Left renal cortex interstitium (tissue), 4 donors: ENCODE data around the gene WDR43. TPM values are rescaled to one million over a fixed set of nuclear protein-coding genes. Genes with fewer than 3 reads are reported as not detected.

ENCODE experiments used
- DNase-seq, 4 donors: peaks; one replicate each; pipeline ENCODE4 v3.0.0-alpha.2; 2013; ENCODE audit warnings: low read depth in 4 of 4, low spot score in 2 of 4, missing footprints in 1 of 4
- polyA plus RNA-seq, 4 donors: library from polyadenylated mRNA; unstranded; fragments of 120-200 nt; gene quantifications; one replicate each; pipeline ENCODE4 v1.2.1, GENCODE V29; 2013; ENCODE audit not compliant: insufficient read length in 4 of 4

The WDR43 gene
- polyA plus RNA-seq, 4 donors, result 44.0 to 59.2 (median 46.9) TPM

DNA sequence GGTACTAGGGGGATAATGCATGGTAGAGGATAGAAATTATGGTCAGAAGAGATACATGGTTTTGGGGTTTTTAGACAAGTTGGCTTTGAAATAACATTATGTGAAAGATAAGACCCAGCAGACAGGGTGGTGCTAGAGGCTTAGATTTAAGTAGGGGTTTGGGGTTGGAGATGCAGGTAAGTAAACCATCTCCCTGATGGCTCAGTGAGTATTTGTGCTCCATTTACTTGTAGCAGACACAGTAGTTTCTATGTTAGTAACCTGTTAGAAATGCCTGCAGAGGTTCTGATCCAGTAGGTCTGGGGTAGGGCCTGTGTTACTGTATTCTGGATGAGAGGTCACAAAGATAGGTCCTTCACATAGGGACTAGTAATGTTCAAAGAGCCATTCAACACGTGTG, 13.7 kb downstream of the WDR43 start:
- no peak for DNase-seq

DNA sequence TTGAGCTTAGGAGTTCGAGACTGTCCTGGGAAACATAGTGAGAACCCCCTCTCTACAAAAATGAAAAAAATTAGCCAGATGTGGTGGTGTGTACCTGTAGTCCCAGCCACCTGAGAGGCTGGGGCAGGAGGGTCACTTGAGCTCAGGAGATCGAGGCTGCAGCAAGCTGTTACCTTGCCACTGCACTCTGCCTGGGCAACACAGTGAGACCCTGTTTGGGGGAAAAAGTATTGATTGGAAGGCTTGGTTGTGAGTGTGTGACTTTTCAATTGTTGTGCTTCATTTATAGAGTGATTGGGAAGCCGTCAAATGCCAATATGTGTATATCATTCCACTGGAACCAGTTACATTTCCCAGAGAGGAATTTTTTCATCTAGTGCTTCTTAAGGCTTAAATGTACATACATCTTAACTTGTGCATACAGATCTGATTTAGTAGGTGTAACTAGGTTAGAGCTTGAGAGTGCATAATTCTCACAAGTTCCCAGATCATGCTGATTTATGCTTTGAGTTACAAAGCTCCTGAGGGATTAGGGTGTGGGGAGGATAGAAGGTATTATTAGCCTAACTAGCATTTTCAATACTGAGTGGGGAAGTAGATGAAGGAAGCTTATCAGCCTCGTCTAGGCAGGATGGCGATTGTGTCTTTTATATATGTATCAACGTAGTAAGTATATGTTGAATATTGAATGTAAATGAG, 15.3 kb downstream of the WDR43 start:
- DNase-seq, result no peak

DNA sequence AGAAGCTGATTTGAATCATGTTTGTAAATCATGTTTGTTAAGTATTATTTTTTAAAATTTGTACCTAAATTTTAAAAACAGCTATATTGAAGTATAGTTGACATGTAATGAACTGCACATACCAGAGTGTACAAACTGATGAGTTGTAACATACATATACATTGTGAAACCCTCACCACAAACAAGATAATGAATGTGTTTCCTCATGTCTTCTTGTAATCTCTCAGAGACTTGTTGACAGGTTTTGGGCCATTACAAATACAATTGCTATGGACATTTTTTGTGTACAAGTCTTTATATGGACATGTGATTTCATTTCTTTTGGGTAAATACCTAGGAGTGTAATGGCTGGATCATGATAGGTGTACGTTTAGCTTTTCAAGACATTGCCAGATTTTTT, 21.5 kb downstream of the WDR43 start:
- DNase-seq, result no peak

DNA sequence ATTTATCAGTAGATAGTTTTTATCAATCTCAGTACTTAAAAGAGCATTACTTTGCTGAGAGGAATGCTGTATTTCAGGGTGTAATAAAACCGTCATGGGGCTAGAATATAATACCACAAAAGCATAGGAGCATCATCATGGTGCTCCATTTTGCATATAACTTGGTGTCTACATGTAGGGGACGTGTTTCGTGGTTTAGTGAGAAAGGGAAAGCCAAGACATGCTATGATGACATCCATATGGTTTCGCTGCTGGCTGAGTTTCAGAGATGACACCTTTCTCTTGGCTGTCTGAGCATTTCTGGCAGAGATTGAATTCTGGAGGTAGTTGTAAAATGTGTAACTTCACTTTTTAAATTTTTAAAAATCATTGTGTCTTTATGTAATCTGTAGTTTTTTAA, 32.4 kb downstream of the WDR43 start:
- no peak for DNase-seq

DNA sequence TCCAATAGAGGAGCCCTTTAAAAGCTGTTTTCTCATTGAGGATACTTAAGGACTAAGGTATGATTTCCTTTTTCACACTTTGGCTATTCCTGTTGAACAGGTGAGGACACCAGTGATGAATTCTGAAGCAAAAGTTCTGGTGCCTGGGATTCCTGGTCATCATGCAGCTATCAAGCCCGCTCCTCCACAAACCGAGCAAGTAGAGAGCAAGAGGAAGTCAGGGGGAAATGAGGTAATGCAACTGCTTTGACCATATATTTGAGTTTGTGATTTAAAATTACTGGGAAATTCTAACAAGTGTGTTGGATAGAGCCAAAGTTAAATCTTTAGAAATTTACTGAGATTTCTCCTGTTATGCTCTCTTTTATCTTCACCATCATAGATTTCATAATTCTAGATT, 33.0 kb downstream of the WDR43 start:
- no peak for DNase-seq

DNA sequence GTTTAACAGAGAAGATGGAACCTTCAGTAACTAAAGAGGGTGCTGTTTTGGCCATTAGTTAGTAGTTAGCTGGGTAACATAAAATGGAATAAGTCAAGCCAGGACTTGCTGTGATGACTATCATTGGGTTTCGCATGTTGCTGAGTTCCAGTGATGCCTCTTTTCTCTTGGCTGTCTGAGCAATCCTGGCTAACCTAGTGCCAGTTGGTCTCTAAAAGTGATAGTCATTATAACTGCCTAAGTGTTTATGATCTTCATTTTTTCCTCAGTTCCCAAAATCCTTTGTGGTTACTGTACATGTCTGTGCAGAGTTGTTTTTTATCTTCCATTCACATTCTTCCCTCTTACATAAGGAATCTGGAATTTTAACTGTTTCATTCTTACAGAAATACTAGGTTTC, 33.4 kb downstream of the WDR43 start:
- DNase-seq, result no peak

DNA sequence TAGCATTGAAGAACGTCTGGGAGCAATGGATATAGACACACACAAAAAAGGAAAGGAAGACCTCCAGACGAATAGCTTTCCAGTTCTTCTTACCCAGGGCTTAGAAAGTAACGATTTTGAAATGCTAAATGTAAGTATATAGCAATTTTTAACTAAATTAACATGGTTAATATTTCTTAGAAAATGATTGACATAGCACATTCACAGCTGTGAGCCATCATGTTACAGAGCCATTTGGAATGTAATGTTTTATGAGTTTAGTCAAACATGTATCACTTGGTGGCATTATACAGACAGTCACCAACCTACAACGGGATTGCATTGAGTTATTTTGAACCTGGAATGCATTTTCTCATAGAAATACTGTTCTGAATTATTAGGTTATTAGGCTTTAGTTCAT, 35.1 kb downstream of the WDR43 start:
- DNase-seq, result no peak

DNA sequence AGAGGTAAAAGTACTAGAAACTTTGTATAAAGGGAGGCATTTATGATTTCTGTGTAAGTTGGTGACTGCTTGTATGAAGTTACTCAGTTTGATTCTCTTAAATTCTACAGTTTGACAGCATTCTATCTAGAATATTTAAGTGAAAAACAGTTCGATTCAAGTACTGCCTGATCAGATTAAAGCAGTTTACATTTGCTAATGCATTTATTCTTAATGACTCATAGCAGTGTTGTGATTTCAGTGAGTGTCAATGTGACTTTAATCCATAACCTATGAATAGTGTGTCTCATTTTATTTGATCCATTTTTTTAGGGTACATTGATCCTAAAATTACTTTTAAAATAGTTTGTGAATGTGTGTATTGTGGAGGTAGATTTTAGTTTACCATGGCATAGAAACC, 35.7 kb downstream of the WDR43 start:
- no peak for DNase-seq

DNA sequence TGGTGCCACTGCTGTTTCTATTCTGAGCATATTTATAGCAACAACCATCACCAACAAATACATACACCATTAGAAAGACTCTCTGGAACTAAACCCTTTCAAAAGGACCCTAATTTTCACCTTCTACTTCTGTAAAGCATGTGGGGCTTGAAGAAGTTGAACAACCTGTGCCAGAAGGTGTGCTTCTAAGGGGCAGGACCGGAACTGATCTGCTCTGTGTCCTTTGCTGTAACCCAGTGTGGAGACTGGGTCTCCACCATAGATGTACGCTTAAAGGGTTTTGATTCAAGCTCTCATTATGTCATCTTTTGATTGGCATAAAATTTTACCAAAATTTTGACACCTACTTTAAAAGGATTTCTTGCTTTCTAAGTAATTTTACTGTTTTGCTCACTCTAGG, 40.3 kb downstream of the WDR43 start:
- DNase-seq, result no peak

DNA sequence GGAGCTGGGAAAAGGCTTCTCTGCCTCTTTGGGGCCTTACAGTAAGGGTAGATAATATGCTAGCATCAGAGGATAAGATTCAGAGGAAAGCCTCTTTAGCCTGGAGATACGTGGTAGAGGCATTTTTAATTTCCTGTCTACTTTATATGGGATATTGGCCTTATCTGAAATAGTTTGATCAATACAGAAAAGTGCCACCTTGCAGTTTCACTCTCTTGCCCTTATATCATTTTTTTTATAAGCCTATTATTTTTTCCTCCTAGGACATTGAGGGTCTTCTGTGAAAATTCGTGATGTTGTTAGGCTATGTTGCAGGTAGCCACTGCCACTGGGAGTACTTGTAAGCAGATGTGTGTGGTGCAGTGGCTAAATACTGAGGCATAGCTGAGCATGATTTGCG, 46.5 kb downstream of the WDR43 start:
- DNase-seq, result no peak

DNA sequence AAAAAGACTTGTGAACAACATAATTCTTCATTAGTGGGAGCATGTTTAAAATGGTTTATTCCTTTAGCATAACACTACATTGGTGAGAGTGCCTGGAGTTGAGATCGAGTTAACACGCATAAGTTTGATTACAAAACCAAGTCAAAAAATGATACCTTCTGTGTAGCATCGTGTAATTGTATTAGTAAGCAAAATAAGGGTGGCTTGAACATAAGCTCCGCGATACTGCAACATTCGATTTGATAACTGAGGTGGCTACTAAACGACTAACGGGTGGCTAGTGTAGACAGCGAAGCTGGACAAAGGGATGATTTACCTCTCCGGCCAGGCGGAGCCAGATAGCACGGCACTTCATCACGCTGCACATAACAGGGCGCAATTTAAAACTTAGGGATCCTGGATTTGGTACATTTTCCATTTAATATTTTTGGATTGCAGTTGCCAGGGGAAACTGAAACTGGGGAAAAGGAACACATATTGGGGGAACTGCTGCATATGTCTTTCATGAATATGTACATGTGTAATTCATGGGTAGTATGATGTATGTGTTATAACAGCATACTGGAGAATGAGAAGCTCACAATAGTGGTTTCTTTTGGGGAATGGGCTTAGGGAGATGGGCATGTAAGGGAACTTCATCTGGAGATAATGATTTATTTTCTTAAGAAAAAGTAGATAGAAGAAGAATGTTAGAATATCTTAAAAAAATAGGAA, 50.2 kb downstream of the WDR43 start:
- no peak for DNase-seq

DNA sequence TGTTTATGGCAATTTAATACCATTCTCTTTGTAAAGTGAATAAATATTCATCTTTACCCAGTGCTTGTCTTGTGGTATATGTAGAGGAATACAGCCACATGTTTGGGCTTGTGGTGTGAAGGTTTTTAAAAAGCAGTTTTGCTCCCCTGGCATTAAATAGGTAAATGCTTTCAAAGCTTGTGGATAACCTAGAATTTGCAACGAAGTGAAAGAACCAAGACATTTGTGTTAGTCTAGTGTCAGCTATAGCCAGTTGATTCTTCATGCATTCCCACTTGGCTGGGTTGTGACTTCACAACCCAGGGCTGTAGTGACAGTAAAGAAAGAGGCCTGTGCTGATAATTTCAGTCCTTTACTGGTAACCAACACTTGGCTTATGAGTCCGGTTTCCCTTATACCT, 53.7 kb downstream of the WDR43 start:
- DNase-seq, result no peak

DNA sequence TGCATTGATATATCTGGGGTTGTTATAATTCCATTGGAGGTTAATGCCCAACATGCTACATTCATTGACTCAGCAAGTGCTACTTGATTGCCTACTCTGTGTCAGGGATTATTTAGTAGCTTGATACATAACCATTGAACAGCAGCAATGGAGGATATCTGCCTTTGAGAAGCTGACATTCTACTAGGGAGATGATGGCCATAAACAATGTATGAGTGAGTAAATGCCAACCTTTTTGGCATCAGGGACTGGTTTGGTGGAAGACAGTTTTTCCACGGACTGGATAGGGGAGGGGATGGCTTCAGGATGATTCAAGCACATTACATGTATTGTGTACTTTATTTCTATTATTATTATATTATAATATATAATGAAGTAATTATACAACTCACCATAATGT, 54.7 kb downstream of the WDR43 start:
- DNase-seq, result no peak

DNA sequence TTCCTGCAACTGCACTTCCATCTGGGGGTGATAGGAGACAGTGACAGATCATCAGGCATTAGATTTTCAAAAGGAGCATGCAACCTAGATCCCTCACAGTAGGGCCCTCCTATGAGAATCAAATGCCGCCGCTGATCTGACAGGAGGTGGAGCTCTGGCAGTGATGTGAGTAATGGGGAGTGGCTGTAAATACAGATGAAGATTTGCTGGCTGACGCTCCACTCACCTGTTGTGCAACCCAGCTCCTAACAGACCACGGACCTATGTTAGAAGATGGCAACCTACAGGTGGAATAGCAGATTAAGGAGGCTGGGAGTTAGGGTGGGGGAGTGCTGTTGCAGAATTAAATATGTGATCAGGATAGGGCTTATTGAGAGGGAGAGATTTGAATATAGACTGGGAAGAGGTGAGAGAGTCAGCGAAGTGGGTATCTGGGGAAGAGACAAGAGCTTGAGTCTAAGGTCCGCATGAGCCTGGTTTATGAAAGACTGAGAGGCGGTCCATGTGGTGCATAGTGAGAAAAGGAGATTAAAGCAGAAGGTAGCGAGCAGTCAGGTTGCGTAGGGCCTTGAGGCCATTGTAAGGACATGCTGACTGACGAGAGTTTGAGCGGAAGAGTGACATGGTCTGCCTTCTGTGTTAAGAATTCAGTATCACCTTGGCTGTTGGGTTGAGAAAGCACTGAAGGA, 55.3 kb downstream of the WDR43 start:
- no peak for DNase-seq

DNA sequence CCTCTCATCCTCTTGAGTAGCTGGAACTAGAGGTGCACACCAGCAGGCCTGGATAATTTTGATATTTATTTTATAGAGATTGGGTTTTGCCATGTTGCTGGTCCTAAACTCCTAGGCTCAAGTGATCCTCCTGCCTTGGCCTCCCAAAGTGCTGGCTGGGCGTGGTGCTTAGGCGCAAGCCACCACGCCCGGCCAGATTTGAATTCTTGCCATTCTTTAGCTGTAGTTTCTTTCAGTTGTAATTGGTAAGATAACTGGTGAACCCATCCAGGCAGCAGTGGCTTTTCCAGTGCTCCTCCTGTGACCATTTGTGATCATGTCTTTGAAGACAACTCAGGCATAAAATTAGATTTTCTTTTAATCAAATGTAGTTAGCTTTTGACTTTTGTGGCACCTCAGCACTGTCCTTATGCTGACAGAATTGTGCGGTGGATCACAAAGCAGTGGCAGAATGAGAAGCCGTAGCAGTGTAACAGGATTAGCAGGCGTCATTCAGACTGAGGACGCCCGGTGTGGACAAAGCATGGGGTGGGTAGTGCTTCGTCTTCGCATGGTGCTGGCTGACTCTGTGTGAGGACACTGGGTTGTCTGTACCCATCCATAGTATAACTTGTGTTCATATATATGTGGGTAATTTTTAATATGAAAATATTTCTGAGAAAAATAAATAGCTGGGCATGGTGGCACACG, 56.6 kb downstream of the WDR43 start:
- no peak for DNase-seq

DNA sequence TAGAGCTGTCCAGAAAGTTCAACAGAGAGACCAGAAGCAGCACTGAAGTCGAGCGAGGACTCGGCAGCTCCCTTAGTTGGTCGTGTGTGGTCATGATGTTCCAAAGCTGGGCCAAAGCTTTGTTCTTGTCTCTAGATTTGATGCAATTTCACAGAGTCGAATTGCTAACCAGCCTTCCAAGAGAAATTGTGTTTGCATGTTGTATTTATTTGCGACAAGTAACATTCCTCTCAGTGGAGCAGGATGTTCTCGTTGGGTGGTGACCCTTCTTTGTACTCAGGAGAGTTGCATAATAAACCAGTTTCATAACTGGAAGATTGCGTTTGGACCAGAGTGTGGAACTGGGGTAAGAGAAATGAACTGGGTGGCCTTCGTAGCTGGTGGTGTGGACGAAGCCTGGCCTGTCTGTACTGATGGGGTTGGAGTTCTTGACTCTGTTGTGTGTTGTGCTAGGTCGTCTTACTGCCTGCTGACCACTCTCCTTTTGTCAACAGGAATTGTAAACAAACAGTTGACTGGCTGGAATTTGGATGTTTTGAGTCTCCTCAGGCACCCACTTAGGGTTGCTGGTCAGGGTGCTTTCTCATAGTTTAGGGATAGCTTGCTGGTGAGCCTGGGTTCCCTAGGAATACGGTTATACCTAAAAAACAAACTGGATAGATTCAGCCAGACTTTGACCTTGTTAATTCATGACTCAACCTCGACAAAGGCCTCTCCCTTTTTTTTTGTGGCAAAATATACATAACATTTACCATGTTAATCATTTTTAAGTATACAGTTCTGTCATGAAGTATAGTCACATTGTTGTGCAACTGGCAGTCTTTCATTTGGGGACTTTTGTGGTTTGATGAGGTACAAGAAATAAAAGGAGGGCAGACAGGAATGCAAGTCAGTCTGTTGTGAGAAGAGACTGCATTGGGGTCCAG, 57.7 kb downstream of the WDR43 start:
- no peak for DNase-seq

DNA sequence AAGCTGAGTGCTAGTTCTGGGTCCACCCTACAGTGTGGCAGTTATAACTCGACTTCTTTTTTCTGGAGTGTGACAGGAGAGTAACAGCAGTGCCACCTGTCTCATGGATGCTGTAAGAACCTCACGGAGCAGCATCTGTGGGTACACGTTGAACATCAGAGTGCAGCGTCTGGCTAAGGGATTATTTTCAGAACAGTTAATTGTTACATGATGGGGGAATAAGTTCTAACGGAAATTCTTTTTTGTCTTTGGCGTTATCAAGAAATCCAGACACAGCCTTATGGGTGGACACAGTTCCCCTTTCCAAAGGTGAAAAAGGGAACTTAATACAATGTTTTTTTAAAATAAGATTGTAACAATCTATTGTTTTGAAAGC, 58.4 kb downstream of the WDR43 start:
- no peak for DNase-seq

DNA sequence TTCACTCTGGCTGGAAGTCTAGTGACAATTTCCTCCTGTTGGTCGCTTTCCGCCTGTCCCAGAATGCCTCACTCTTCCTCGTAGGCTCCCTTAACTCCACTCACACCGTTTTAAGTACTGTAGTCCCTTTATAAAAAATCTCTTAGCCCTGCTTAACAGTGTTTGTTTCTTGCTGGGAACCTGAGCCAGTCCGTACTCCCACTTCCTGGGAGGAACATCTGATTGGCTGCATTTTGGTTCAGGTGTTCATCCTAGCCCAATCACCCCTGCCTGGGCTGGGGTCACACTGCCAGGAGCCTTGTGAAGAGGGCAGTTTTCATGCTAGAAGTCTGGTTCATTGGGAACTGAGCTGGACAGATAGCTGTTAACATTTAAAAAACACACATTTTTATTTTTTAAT, 61.0 kb downstream of the WDR43 start:
- no peak for DNase-seq

DNA sequence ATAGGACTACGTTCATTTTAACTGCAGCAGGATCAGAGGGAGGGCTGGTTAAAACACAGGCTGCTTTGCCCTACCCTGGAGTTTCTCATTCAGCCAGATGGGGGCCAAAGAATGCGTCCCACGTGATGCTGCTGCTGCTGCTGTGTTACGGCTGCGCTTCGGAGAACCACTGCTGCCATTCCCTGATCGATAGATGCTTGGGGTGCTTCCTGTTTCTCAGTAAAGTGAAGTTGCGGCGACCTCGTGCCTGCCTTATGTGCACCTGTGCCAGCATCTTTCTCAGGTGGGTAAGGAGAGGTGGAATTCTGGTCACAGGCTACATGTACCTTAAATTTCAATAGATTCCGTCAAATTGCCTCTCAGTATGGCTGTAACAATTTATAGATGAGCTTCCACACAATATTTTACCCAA, 62.0 kb downstream of the WDR43 start:
- DNase-seq, result no peak

DNA sequence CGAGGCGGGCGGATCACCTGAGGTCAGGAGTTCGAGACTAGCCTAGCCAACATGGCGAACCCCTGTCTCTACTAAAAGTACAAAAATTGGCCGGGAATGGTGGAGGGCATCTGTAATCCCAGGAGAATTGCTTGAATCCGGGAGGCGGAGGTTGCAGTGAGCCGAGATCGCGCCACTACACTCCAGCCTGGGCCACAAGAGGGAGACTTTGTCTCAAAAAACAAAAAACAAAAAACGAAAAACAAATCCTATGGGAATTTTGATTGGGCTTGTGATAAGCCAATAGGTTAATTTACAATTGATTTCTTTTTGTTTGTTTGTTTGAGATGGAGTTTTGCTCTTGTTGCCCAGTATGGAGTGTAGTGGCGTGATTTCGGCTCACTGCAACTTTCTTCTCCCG, 62.4 kb downstream of the WDR43 start:
- DNase-seq, result no peak
